Right lobe of liver (tissue), 6 donors: Measurements from ENCODE around the gene VAV3. TPM values are rescaled to one million over a fixed set of nuclear protein-coding genes. Genes with fewer than 3 reads are reported as not detected.

ENCODE experiments used
- ATAC-seq, 4 donors: fragments of 200-7000 bp; cut with Tn5 transposase; one replicate each; pipeline ENCODE4 v1.9.1; 2020; ENCODE audit warnings: mild to moderate bottlenecking in 4 of 4, moderate library complexity in 4 of 4
- DNase-seq, 3 donors: peaks; one replicate each; pipeline ENCODE4 v3.0.0-alpha.2; 2020
- H3K27ac ChIP-seq, 3 donors: fragments of 200-600 bp; one replicate each; pipeline ENCODE4 v1.8.0; 2022
- H3K27me3 ChIP-seq, 2 donors: fragments of 200-600 bp; one replicate each; pipeline ENCODE4 v1.8.0; 2022
- H3K36me3 ChIP-seq, 4 donors: fragments of 200-600 bp; sonication (generic) in 1 of 4; one replicate each; pipeline versions ENCODE4 v1.5.1 to v1.8.0; 2017 to 2022; ENCODE audit warnings: control low read depth in 1 of 4
- H3K4me1 ChIP-seq, 4 donors: fragments of 200-600 bp; sonication (generic) in 1 of 4; one replicate each; pipeline versions ENCODE4 v1.5.1 to v1.8.0; 2017 to 2022; ENCODE audit warnings: control low read depth in 1 of 4
- H3K4me3 ChIP-seq, 3 donors: fragments of 200-600 bp; one replicate each; pipeline ENCODE4 v1.8.0; 2022
- H3K9me3 ChIP-seq, 4 donors: fragments of 200-600 bp; sonication (generic) in 1 of 4; one replicate each; pipeline versions ENCODE4 v1.5.1 to v1.8.0; 2017 to 2022; ENCODE audit warnings: control low read depth in 1 of 4
- CTCF ChIP-seq, 4 donors: fragments of 200-600 bp in 3 of 4; fragments of 450-650 bp in 1 of 4; IDR thresholded peaks; one replicate each; pipeline versions ENCODE4 v1.5.1 to v1.8.0; 2016 to 2022; ENCODE audit warnings: antibody characterized with exemption in 4 of 4, mild to moderate bottlenecking in 2 of 4
- POLR2A ChIP-seq: fragments of 450-650 bp; IDR thresholded peaks from one replicate; pipeline ENCODE4 v1.6.1; 2017; ENCODE audit warnings: antibody characterized with exemption, mild to moderate bottlenecking
- WGBS: methylation state at CpG from one replicate; pipeline ENCODE4 v1.1.6; 2018; ENCODE audit warnings: low coverage, low lambda C conversion rate; ENCODE audit not compliant: insufficient coverage; ENCODE audit errors: missing lambda C conversion rate; 5-methylcytosine and 5-hydroxymethylcytosine counted together
- intact Hi-C, 2 donors: fragments of 100-400 bp; cut with DNase I; formaldehyde crosslinking; loops; one replicate each; pipeline versions ENCODE4 v1.11.2 to v1.14.1; 2022
- total RNA-seq, 6 experiments: library from RNA; depleted of rRNA in 2 of 6; stranded (reverse); fragments of >200 nt in 2 of 6; fragmentation: NEBNext Ultra II Directional in 3 of 6; extraction: Animal tissue kit (Norgen Biotek cat#: 25700) in 3 of 6; gene quantifications; one replicate each; pipeline versions ENCODE4 v1.1.0 to v1.2.4, GENCODE V29; 2016 to 2023
- donor health status: DM: no; HTN: yes; CAD: no.
- donor health status: DM: no; HTN: no; CAD: no.
- donor health status: DM: no; HTN: no; CAD: no.
- donor health status: DM: no; HTN: yes; CAD: no.
- donor health status: DM: no; HTN: yes; CAD: no.

Gene VAV3
- total RNA-seq, 6 experiments from 2014 or later, result 0.77 to 3.6 (median 1.5) TPM

GRCh38 chr1:107551456-107551855, 413.5 kb downstream of the VAV3 start:
- DNase-seq (no peak), ATAC-seq (no peak)
- H3K9me3 ChIP-seq, result no peaks in the 10 kb centered on the region
- no peak overlapping the region for H3K4me3 ChIP-seq
- no peak overlapping the region for H3K27ac ChIP-seq
- TF ChIP-seq POLR2A (no peak), CTCF (IDR thresholded peaks at IDR 0.05) (no peak)
- H3K4me1 ChIP-seq, result no peaks in the 10 kb centered on the region
- no peaks in the 10 kb centered on the region for H3K36me3 ChIP-seq
- no peaks in the 10 kb centered on the region for H3K27me3 ChIP-seq
- intact Hi-C loops, result no loop called here
- 13% methylated on average over 1 of the region's 1 CpG for WGBS

DNA sequence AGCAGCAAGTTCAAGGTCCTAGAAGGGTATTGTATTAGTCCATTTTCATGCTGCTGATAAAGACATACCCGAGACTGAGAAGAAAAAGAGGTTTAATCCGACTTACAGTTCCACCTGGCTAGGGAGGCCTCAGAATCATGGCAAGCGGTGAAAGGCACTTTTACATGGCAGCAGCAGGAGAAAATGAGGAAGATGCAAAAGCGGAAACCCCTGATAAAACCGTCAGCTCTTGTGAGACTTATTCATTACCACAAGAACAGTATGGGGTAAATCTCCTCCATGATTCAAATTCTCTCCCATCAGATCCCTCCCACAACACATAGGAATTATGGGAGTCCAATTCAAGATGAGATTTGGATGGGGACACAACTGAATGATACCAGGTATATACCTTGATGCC, 414.6 kb downstream of the VAV3 start:
- no peaks in the 10 kb centered on the region for H3K36me3 ChIP-seq
- TF ChIP-seq POLR2A (no peak), CTCF (IDR thresholded peaks at IDR 0.05) (no peak)
- no peak overlapping the region for H3K27ac ChIP-seq
- H3K9me3 ChIP-seq, result no peaks in the 10 kb centered on the region
- intact Hi-C loops, result no loop called here
- ATAC-seq (no peak), DNase-seq (no peak)
- no peaks in the 10 kb centered on the region for H3K27me3 ChIP-seq
- 63% methylated on average over 5 of the region's 5 CpGs for WGBS
- no peaks in the 10 kb centered on the region for H3K4me1 ChIP-seq
- no peak overlapping the region for H3K4me3 ChIP-seq

GRCh38 chr1:107549152-107549810, 415.7 kb downstream of the VAV3 start:
- DNase-seq (no peak), ATAC-seq (no peak)
- WGBS, result 64% methylated on average over 3 of the region's 3 CpGs
- H3K4me3 ChIP-seq, result no peak overlapping the region
- H3K27me3 ChIP-seq, result no peaks in the 10 kb centered on the region
- no peak overlapping the region for H3K27ac ChIP-seq
- H3K4me1 ChIP-seq, result no peaks in the 10 kb centered on the region
- intact Hi-C loops, result no loop called here
- no peaks in the 10 kb centered on the region for H3K36me3 ChIP-seq
- no peak for TF ChIP-seq CTCF (IDR thresholded peaks at IDR 0.05)
- TF ChIP-seq POLR2A, result no peak
- H3K9me3 ChIP-seq, result no peaks in the 10 kb centered on the region

GRCh38 chr1:107548276-107548675, 416.7 kb downstream of the VAV3 start:
- H3K27ac ChIP-seq, result no peak overlapping the region
- TF ChIP-seq POLR2A (no peak), CTCF (IDR thresholded peaks at IDR 0.05) (no peak)
- 75% methylated on average over 3 of the region's 3 CpGs for WGBS

More at GRCh38 chr1:107548276-107548675, 416.7 kb downstream of the VAV3 start:
- ATAC-seq (no peak), DNase-seq (no peak)
- Histone ChIP-seq H3K36me3 (no peaks in the 10 kb centered on the region), H3K9me3 (no peaks in the 10 kb centered on the region), H3K4me3 (no peak overlapping the region), H3K4me1 (no peaks in the 10 kb centered on the region), H3K27me3 (no peaks in the 10 kb centered on the region)
- intact Hi-C loops, result no loop called here
